GM10266 (cell line): ENCODE data around the gene TSPEAR.
A peak's percentile ranks its signal among the peaks of the same experiment; 100 is the strongest.

ENCODE experiments used
- DNase-seq: peaks from one replicate; pipeline ENCODE4 v3.0.0; 2012; ENCODE audit errors: extremely low spot score
- CTCF ChIP-seq: IDR thresholded peaks from 2 replicates; pipeline ENCODE4 v1.5.1; 2012; ENCODE audit warnings: mild to moderate bottlenecking, low read depth; ENCODE audit not compliant: control insufficient read depth, insufficient read depth; ENCODE audit errors: missing control alignments

The TSPEAR gene

GRCh38 chr21:44710756-44711326, 531 bp downstream of the TSPEAR start:
- no peak for DNase-seq
- no peak for TF ChIP-seq CTCF

GRCh38 chr21:44710294-44710665, 1.1 kb downstream of the TSPEAR start:
- DNase-seq, result no peak

GRCh38 chr21:44709426-44710293, 1.7 kb downstream of the TSPEAR start:
- no peak for DNase-seq

More at GRCh38 chr21:44710294-44710665, 1.1 kb downstream of the TSPEAR start:
- TF ChIP-seq CTCF, result no peak

GRCh38 chr21:44708866-44709425, 2.4 kb downstream of the TSPEAR start:
- no peak for TF ChIP-seq CTCF
- no peak for DNase-seq

More at GRCh38 chr21:44709426-44710293, 1.7 kb downstream of the TSPEAR start:
- no peak for TF ChIP-seq CTCF

- peak; percentile 23 for DNase-seq
- no peak for TF ChIP-seq CTCF
Measured at GRCh38 chr21:44708213-44708865, 3.0 kb downstream of the TSPEAR start.

- no peak for DNase-seq
- no peak for TF ChIP-seq CTCF
Measured at GRCh38 chr21:44706706-44707581, 4.4 kb downstream of the TSPEAR start.
